Measurements from ENCODE around the gene RGMA. TPM values are rescaled to one million over a fixed set of nuclear protein-coding genes. Genes with fewer than 3 reads are reported as not detected.

Gene RGMA
- total and polyA plus RNA-seq, 2 of the 8 experiments (the other 6 are each of a cell fraction or from before 2014, with no cell fraction given) = 19.9 to 39.8 TPM

DNA sequence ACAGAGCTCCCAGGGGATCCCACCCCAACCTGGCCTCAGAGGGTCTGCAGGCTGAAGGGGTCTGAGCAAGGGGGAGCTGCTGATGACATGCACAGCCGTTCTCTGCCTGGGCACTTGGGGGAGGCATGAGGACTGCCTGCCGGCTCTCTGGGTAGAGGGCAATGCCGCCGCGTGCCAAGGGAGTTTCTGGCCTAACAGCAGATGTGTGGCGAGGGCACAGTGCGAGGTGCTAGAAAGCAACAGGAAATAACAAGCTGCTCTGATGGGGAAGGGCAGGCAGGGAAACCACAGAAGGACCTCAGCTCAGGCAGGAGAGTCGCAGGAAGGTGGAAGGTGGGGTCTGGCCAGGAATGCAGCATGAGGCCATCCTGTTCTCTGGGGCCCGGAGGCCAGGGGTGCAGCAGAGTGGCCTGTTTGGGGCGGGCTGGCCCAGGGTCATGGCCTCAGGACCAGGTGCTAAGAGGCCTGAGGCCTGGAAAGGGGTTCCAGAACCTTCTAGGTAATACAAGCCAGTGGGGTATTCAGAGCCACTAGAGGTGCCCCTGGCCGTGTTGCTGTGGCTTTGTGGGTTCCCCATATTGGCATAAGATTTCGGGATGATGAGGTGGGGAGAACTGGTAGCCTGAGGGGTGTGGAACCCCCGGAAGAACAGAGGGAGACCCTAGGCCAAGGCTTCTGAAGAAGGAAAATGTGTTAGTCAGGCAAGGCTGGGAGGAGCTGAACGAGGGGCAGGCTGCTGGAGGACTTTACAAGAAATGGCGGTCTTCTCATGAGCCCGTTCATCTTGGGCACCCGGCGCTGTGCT lies 41.2 kb downstream of the RGMA start:
- no peak overlapping the region for H3K4me2 ChIP-seq (ENCODE audit: insufficient read depth in 1 of 2, low read depth in 2 of 2, low read length in 2 of 2)
- H3K36me3 ChIP-seq (ENCODE audit: control insufficient read depth in 2 of 4, insufficient read depth in 4 of 4, low read length in 3 of 4) = peaks cover 41 to 90% (median 79%) of the 10 kb centered on the region in 4 experiments
- 94% methylated on average over 16 of the region's 18 CpGs; no CpG with 5 or more reads in 1 of the 2 experiments for WGBS, 2 experiments (ENCODE audit: extremely low coverage in 1 of 2, insufficient coverage in 1 of 2, insufficient read length in 1 of 2, insufficient replicate concordance in 2 of 2, low coverage in 1 of 2, low lambda C conversion rate in 2 of 2, missing lambda C conversion rate in 1 of 2)
- no peak overlapping the region for H4K5ac ChIP-seq (ENCODE audit: insufficient read length, low read depth, low read length)
- no peak overlapping the region for H3K23ac ChIP-seq (ENCODE audit: insufficient read length)
- no peak overlapping the region for H2AFZ ChIP-seq (ENCODE audit: low read length)
- ChIA-PET CTCF (ENCODE audit: partially characterized antibody) (interaction anchor here (1.0 to 15.8 kb wide), 6 partner anchors 11 to 1072 kb away, joined by 3 to 119 read pairs (median 5); no protein-coding TSS in a partner anchor), POLR2A (ENCODE audit: partially characterized antibody) (interaction anchor here (1.2 kb wide), 1 partner anchor 12 kb away, joined by 6 read pairs; no protein-coding TSS in a partner anchor)
- DNase-seq (ENCODE audit: low read depth in 1 of 2, low spot score in 2 of 2) (no peak), FAIRE-seq (no peak)
- no peaks in the 10 kb centered on the region for H3K4me1 ChIP-seq (replicated peaks in 1 of 4; ENCODE audit: control insufficient read depth in 3 of 4, insufficient read depth in 4 of 4, low read length in 3 of 4)
- H4K20me1 ChIP-seq (replicated peaks in 1 of 2; ENCODE audit: control insufficient read depth in 1 of 2, insufficient read depth in 2 of 2, low read length in 2 of 2) = peaks cover 22 to 35% of the 10 kb centered on the region in 2 experiments
- no peak overlapping the region for H3K14ac ChIP-seq (ENCODE audit: insufficient read length)
- H2BK20ac ChIP-seq (ENCODE audit: low read length) = no peak overlapping the region
- no peak overlapping the region for H3K18ac ChIP-seq (ENCODE audit: extremely low read depth, low read length)
- no peaks in the 10 kb centered on the region for H3K23me2 ChIP-seq (ENCODE audit: low read depth, low read length)
- H3K9ac ChIP-seq (replicated peaks in 1 of 4; ENCODE audit: extremely low read depth in 1 of 4, low read depth in 3 of 4, low read length in 3 of 4) = no peak overlapping the region
- H4K8ac ChIP-seq (ENCODE audit: extremely low read depth, insufficient read depth, low read length) = no peak overlapping the region
- no peak overlapping the region for H2BK12ac ChIP-seq (ENCODE audit: low read depth, low read length)
- H3K4ac ChIP-seq (replicated peaks; ENCODE audit: insufficient read length, low read depth, low read length) = no peak overlapping the region
- peaks cover 8% of the 10 kb centered on the region for H3K79me1 ChIP-seq (ENCODE audit: low read depth, low read length)
- H2BK5ac ChIP-seq (ENCODE audit: low read depth, low read length) = no peak overlapping the region
- no peaks in the 10 kb centered on the region for H3K27me3 ChIP-seq (replicated peaks in 1 of 4; ENCODE audit: control insufficient read depth in 3 of 4, extremely low read depth in 1 of 4, insufficient read depth in 3 of 4, low read length in 3 of 4)
- no peak overlapping the region for H2BK15ac ChIP-seq (ENCODE audit: low read length)
- H3K79me2 ChIP-seq (ENCODE audit: control insufficient read depth in 1 of 2, insufficient read depth in 2 of 2, low read length in 2 of 2) = peaks cover 0 to 13% of the 10 kb centered on the region in 2 experiments; a peak in 1 of 4 replicates
- no peak overlapping the region for H3K56ac ChIP-seq (replicated peaks; ENCODE audit: insufficient read length, low read depth, low read length)
- H3K4me3 ChIP-seq (ENCODE audit: extremely low read depth in 1 of 4, insufficient read depth in 2 of 4, low read depth in 3 of 4, low read length in 4 of 4) = no peak overlapping the region
- no peak overlapping the region for H2BK120ac ChIP-seq (replicated peaks; ENCODE audit: low read depth, low read length)
- H3K27ac ChIP-seq (ENCODE audit: low read depth, low read length) = no peak overlapping the region
- peaks cover 5 to 7% of the 10 kb centered on the region in 2 experiments; a peak in 2 of 4 replicates for H3K9me3 ChIP-seq (ENCODE audit: insufficient read depth in 2 of 2, low read depth in 1 of 2, low read length in 1 of 2)
- H4K91ac ChIP-seq (replicated peaks; ENCODE audit: insufficient read length, low read length) = no peak overlapping the region
- H2AK5ac ChIP-seq (ENCODE audit: low read depth, low read length) = no peak overlapping the region
- TF ChIP-seq JUND (IDR thresholded peaks at IDR 0.05; ENCODE audit: low read length) (no peak), SRF (IDR thresholded peaks at IDR 0.05; ENCODE audit: low read depth, low read length) (no peak), BCL11A (IDR thresholded peaks at IDR 0.05; ENCODE audit: low read depth in 2 of 2, low read length in 2 of 2) (no peak), RXRA (IDR thresholded peaks at IDR 0.05; ENCODE audit: insufficient read depth, low read depth, low read length) (no peak), CHD1 (IDR thresholded peaks at IDR 0.05; ENCODE audit: low read depth, low read length) (no peak), RNF2 (IDR thresholded peaks at IDR 0.05; ENCODE audit: borderline replicate concordance, low read depth, low read length, missing control alignments, poor library complexity, severe bottlenecking) (no peak), NRF1 (IDR thresholded peaks at IDR 0.05; ENCODE audit: low read depth, low read length) (no peak), TAF7 (optimal IDR thresholded peaks at IDR 0.05; ENCODE audit: borderline replicate concordance, low read depth, low read length) (no peak), CEBPB (IDR thresholded peaks at IDR 0.05; ENCODE audit: low read depth, low read length) (no peak), CTBP2 (IDR thresholded peaks at IDR 0.05; ENCODE audit: borderline replicate concordance, insufficient read depth, insufficient read length, low read length) (no peak)
- TF ChIP-seq, protein P1, sequence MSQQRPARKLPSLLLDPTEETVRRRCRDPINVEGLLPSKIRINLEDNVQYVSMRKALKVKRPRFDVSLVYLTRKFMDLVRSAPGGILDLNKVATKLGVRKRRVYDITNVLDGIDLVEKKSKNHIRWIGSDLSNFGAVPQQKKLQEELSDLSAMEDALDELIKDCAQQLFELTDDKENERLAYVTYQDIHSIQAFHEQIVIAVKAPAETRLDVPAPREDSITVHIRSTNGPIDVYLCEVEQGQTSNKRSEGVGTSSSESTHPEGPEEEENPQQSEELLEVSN (IDR thresholded peaks at IDR 0.05) = no peak

Measured in H1 (cell line).